OCI-LY7 (cell line): ENCODE data around the gene BAIAP2.

Experiments used
- CTCF ChIP-seq: fragments of 200-600 bp; sonication (generic); conservative IDR thresholded peaks from 2 replicates; pipeline ENCODE4 v1.5.1; 2014; ENCODE audit warnings: mild to moderate bottlenecking, antibody characterized with exemption, low read length, moderate library complexity, mixed read lengths
- EZH2phosphoT487 ChIP-seq: fragments of 200-600 bp; sonication (generic); IDR thresholded peaks from 2 replicates; pipeline ENCODE4 v1.6.1; 2018; ENCODE audit warnings: low read depth, borderline replicate concordance, mild to moderate bottlenecking, mixed run types, antibody characterized with exemption, low read length, moderate library complexity, mixed read lengths

- TF ChIP-seq CTCF (no peak), EZH2phosphoT487 (no peak)
These were observed 89.4 kb downstream of the BAIAP2 start for GRCh38 chr17:81124377-81124776.
